Upper lobe of left lung (tissue), 6 donors: ENCODE measurements around the gene DCAF4. TPM values are rescaled to one million over a fixed set of nuclear protein-coding genes. Genes with fewer than 3 reads are reported as not detected.
A peak's percentile ranks its signal among the peaks of the same experiment; 100 is the strongest.

Experiments used
- ATAC-seq, 2 donors: fragments of 200-7000 bp; cut with Tn5 transposase; one replicate each; pipeline ENCODE4 v1.9.1; 2022; ENCODE audit warnings: mild to moderate bottlenecking in 2 of 2, moderate library complexity in 2 of 2; ENCODE audit not compliant: low FRiP score in 2 of 2
- DNase-seq, 2 donors: peaks; one replicate each; pipeline ENCODE4 v3.0.0-alpha.2; 2019 to 2020
- H3K27ac ChIP-seq, 4 donors: fragments of 200-600 bp; sonication (generic); one replicate each; pipeline ENCODE4 v1.5.1; 2016 to 2019
- H3K27me3 ChIP-seq, 4 donors: fragments of 200-600 bp; sonication (generic); one replicate each; pipeline ENCODE4 v1.5.1; 2017 to 2019
- H3K36me3 ChIP-seq, 4 donors: fragments of 200-600 bp; sonication (generic); one replicate each; pipeline ENCODE4 v1.5.1; 2016 to 2019
- H3K4me1 ChIP-seq, 4 donors: fragments of 200-600 bp; sonication (generic); one replicate each; pipeline ENCODE4 v1.5.1; 2018 to 2019
- H3K4me3 ChIP-seq, 4 donors: fragments of 200-600 bp; sonication (generic); one replicate each; pipeline ENCODE4 v1.5.1; 2017 to 2019; ENCODE audit warnings: mild to moderate bottlenecking in 2 of 4, moderate library complexity in 1 of 4
- H3K9me3 ChIP-seq, 4 donors: fragments of 200-600 bp; sonication (generic); one replicate each; pipeline ENCODE4 v1.5.1; 2018 to 2019
- CTCF ChIP-seq, 6 experiments: fragments of 450-650 bp in 4 of 6; fragments of 200-600 bp in 2 of 6; sonication (generic) in 2 of 6; IDR thresholded peaks; one replicate each; pipeline ENCODE4 v1.5.1; 2016 to 2019; ENCODE audit warnings: antibody characterized with exemption in 6 of 6
- EP300 ChIP-seq, 4 donors: sonication (generic); formaldehyde crosslinking; IDR thresholded peaks; one replicate each; pipeline ENCODE4 v1.5.1; 2017; ENCODE audit warnings: antibody characterized with exemption in 4 of 4, control low read depth in 2 of 4
- POLR2A ChIP-seq, 4 donors: fragments of 450-650 bp; IDR thresholded peaks; one replicate each; pipeline ENCODE4 v1.5.1; 2016 to 2017; ENCODE audit warnings: antibody characterized with exemption in 4 of 4, mild to moderate bottlenecking in 2 of 4
- POLR2AphosphoS5 ChIP-seq, 2 donors: sonication (generic); formaldehyde crosslinking; IDR thresholded peaks; one replicate each; pipeline ENCODE4 v1.5.1; 2017; ENCODE audit warnings: antibody characterized with exemption in 2 of 2
- WGBS, 2 donors: methylation state at CpG; one replicate each; pipeline ENCODE4 v1.1.5; 2017 to 2018; 5-methylcytosine and 5-hydroxymethylcytosine counted together
- total RNA-seq, 6 donors: library from RNA; depleted of rRNA in 4 of 6; stranded (reverse); fragments of >200 nt in 4 of 6; gene quantifications; one replicate each; pipeline versions ENCODE4 v1.1.0 to v1.2.1, GENCODE V29; 2016 to 2021
- donor health status: DM: no; HTN: no; CAD: no; lungs with moderate emphysema.
- donor health status: DM: no; HTN: yes; CAD: no; lungs with severe emphysema.

The DCAF4 gene
- total RNA-seq, 6 donors from 2014 or later: 15.4 to 46.1 (median 19.0) TPM

- no peak overlapping the region for H3K27ac ChIP-seq
- TF ChIP-seq POLR2AphosphoS5 (IDR thresholded peaks at IDR 0.05): no peak
- no peak for TF ChIP-seq POLR2A (IDR thresholded peaks at IDR 0.05)
- no peak for TF ChIP-seq CTCF (IDR thresholded peaks at IDR 0.05)
- no peak for TF ChIP-seq EP300 (IDR thresholded peaks at IDR 0.05)
- DNase-seq: no peak
- no peak overlapping the region for H3K4me3 ChIP-seq
- WGBS, 2 donors: 89 to 99% methylated on average over 2 to 5 of the region's 5 CpGs
- H3K27me3 ChIP-seq: no peaks in the 10 kb centered on the region
- no peak for ATAC-seq
- no peaks in the 10 kb centered on the region for H3K9me3 ChIP-seq
- H3K36me3 ChIP-seq: peaks cover 22 to 49% (median 41%) of the 10 kb centered on the region in 4 donors
- H3K4me1 ChIP-seq: no peaks in the 10 kb centered on the region
These were observed 42.1 kb downstream of the DCAF4 start for GRCh38 chr14:72968316-72968715.

DNA sequence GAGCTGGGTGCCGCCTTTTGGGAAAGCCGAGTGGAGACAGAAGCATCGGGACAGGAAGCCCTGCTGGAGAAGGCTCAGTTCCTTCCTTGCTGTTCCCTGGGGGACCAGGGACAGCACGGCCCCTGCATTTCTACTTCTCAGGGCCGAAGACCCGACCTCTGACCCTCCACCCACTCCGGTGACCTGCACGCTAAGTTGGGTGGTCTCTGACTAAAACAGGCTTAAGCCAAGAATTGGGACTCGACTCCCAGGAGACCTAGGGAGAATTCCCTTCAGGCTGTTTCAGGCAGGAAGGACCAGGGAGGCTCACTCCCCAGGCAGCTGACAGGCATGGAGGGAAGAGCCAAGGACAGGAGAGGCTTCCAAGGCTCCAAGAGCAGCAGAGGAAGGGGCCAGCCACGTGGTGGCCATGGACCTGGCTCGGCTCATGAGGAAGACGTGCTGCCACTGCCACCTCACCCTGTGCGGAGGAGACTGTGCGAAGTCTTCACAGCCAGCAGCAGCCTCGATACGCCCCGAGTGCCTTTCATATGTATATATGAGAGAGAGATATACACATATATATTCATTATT lies 43.9 kb downstream of the DCAF4 start:
- 91 to 92% methylated on average over 17 of the region's 17 CpGs for WGBS, 2 donors
- DNase-seq (no peak), ATAC-seq (no peak)
- no peak overlapping the region for H3K27ac ChIP-seq
- TF ChIP-seq CTCF (IDR thresholded peaks at IDR 0.05) (no peak), EP300 (IDR thresholded peaks at IDR 0.05) (no peak), POLR2AphosphoS5 (IDR thresholded peaks at IDR 0.05) (no peak)
- H3K36me3 ChIP-seq: peaks cover 32 to 68% (median 59%) of the 10 kb centered on the region in 4 donors
- no peaks in the 10 kb centered on the region for H3K27me3 ChIP-seq
- no peak overlapping the region for H3K4me3 ChIP-seq
- no peaks in the 10 kb centered on the region for H3K9me3 ChIP-seq
- no peaks in the 10 kb centered on the region for H3K4me1 ChIP-seq

DNA sequence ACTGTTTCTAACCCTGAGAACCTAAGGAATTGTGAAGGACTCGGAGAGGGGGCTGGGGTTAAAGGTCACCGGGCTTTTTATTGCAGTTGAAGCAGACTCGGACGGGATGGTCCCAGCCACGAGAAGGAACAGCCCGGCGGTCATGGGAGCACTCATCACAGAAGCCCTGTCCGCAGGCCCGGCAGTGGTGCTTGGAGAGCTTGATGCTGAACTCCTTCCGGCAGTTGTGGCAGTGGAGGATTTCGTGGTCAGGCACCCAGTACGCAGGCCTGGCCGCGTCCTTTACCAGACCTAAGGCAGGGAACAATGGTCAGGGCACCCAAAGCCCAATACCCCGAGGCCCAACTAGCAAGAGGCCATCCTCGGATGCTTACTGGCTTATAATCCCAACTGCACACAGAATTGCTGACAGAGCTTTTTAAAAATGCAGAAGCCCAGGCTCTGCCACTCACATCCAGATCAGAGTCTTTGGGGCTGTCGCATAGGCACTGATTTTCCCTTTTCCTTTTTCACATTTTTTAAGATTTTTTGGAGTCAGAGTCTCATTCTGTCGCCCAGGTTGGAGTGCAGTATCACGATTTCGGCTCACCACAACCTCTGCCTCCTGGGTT lies 44.7 kb downstream of the DCAF4 start:
- peak in 1 of 2 donors; percentile 51 for DNase-seq
- H3K36me3 ChIP-seq: peaks cover 39 to 76% (median 67%) of the 10 kb centered on the region in 4 donors
- 94 to 95% methylated on average over 18 to 20 of the region's 20 CpGs for WGBS, 2 donors

GRCh38 chr14:72974661-72975060 lies 48.4 kb downstream of the DCAF4 start:
- no peaks in the 10 kb centered on the region for H3K9me3 ChIP-seq
- ATAC-seq: no peak
- H3K36me3 ChIP-seq: peaks cover 44 to 99% (median 86%) of the 10 kb centered on the region in 4 donors
- no peaks in the 10 kb centered on the region for H3K27me3 ChIP-seq
- H3K4me3 ChIP-seq: no peak overlapping the region
- TF ChIP-seq POLR2AphosphoS5 (IDR thresholded peaks at IDR 0.05) (no peak), EP300 (IDR thresholded peaks at IDR 0.05) (no peak), POLR2A (IDR thresholded peaks at IDR 0.05) (no peak), CTCF (IDR thresholded peaks at IDR 0.05) (no peak)
- H3K27ac ChIP-seq: no peak overlapping the region
- 90 to 97% methylated on average over 12 of the region's 12 CpGs for WGBS, 2 donors
- DNase-seq: peak in 1 of 2 donors; percentile 53
- no peaks in the 10 kb centered on the region for H3K4me1 ChIP-seq

More for the DNA sequence above, 44.7 kb downstream of the DCAF4 start:
- no peak for TF ChIP-seq POLR2A (IDR thresholded peaks at IDR 0.05)
- no peak for TF ChIP-seq POLR2AphosphoS5 (IDR thresholded peaks at IDR 0.05)
- TF ChIP-seq EP300 (IDR thresholded peaks at IDR 0.05): no peak
- no peak for TF ChIP-seq CTCF (IDR thresholded peaks at IDR 0.05)
- no peak for ATAC-seq
- Histone ChIP-seq H3K4me1 (no peaks in the 10 kb centered on the region), H3K27me3 (no peaks in the 10 kb centered on the region), H3K9me3 (no peaks in the 10 kb centered on the region), H3K27ac (no peak overlapping the region), H3K4me3 (no peak overlapping the region)

- Histone ChIP-seq H3K27ac (no peak overlapping the region), H3K4me1 (no peaks in the 10 kb centered on the region), H3K9me3 (no peaks in the 10 kb centered on the region), H3K27me3 (no peaks in the 10 kb centered on the region), H3K36me3 (peaks cover 38 to 99% (median 81%) of the 10 kb centered on the region in 4 donors), H3K4me3 (no peak overlapping the region)
- 94 to 95% methylated on average over 4 of the region's 4 CpGs for WGBS, 2 donors
- ATAC-seq: no peak
- DNase-seq: no peak
- no peak for TF ChIP-seq POLR2AphosphoS5 (IDR thresholded peaks at IDR 0.05)
- no peak for TF ChIP-seq CTCF (IDR thresholded peaks at IDR 0.05)
- no peak for TF ChIP-seq POLR2A (IDR thresholded peaks at IDR 0.05)
- TF ChIP-seq EP300 (IDR thresholded peaks at IDR 0.05): no peak
These were observed 49.5 kb downstream of the DCAF4 start for GRCh38 chr14:72975770-72976169.
